Kidney epithelial cell (primary cell): ENCODE results near the gene GRIN2C. TPM values are rescaled to one million over a fixed set of nuclear protein-coding genes. Genes with fewer than 3 reads are reported as not detected.

Experiments
- DNase-seq: peaks from one replicate; pipeline ENCODE4 v3.0.0-alpha.2; 2010; ENCODE audit warnings: low read depth
- H3K27me3 ChIP-seq: 2 replicates; pipeline ENCODE4 v1.6.0; 2011; ENCODE audit warnings: low read length; ENCODE audit not compliant: control insufficient read depth, insufficient read depth
- H3K36me3 ChIP-seq: 2 replicates; pipeline ENCODE4 v1.5.1; 2011; ENCODE audit warnings: low read length; ENCODE audit not compliant: control insufficient read depth, insufficient read depth
- H3K4me3 ChIP-seq: 2 replicates; pipeline ENCODE4 v1.5.1; 2011; ENCODE audit warnings: low read depth, mild to moderate bottlenecking, control low read depth, low read length
- CTCF ChIP-seq: IDR thresholded peaks from 2 replicates; pipeline ENCODE4 v1.5.1; 2011; ENCODE audit warnings: mild to moderate bottlenecking, moderate library complexity, low read length, control low read depth, inconsistent platforms; ENCODE audit not compliant: insufficient read depth, poor library complexity, severe bottlenecking
- total RNA-seq: library from RNA; depleted of rRNA; stranded (reverse); fragments of >200 nt; gene quantifications from 2 replicates; pipeline ENCODE4 v1.2.3, GENCODE V29; 2015

GRIN2C gene
- total RNA-seq, 1 donor from 2014 or later: not detected

- Histone ChIP-seq H3K27me3 (no peaks in the 10 kb centered on the region), H3K4me3 (no peak overlapping the region), H3K36me3 (no peaks in the 10 kb centered on the region)
- no peak for TF ChIP-seq CTCF
- no peak for DNase-seq
Measured at GRCh38 chr17:74796211-74796610, 63.5 kb downstream of the GRIN2C start.

GRCh38 chr17:74795327-74796020 lies 64.2 kb downstream of the GRIN2C start:
- no peaks in the 10 kb centered on the region for H3K27me3 ChIP-seq
- DNase-seq: no peak
- H3K4me3 ChIP-seq: no peak overlapping the region
- TF ChIP-seq CTCF: no peak
- no peaks in the 10 kb centered on the region for H3K36me3 ChIP-seq

GRCh38 chr17:74792586-74793105 lies 67.0 kb downstream of the GRIN2C start:
- Histone ChIP-seq H3K27me3 (no peaks in the 10 kb centered on the region), H3K4me3 (no peak overlapping the region), H3K36me3 (no peaks in the 10 kb centered on the region)
- no peak for DNase-seq
- no peak for TF ChIP-seq CTCF

Other genes starting within 250 kb of the GRIN2C start
- gene CD300E, start 236.1 kb downstream of the GRIN2C start, total RNA-seq: not detected in 2 replicates
- gene CD300LF, start 147.0 kb downstream of the GRIN2C start, total RNA-seq: not detected in 2 replicates
- 0.82 TPM in 1 of 2 replicates, not detected in the other for gene RAB37, start 122.6 kb downstream of the GRIN2C start, total RNA-seq
- 33.6 and 40.6 TPM in 2 replicates for gene NHERF1, start 111.3 kb downstream of the GRIN2C start, total RNA-seq
- gene NAT9, start 83.5 kb downstream of the GRIN2C start, total RNA-seq: 30.7 and 31.6 TPM in 2 replicates
- gene FDXR, start 13.1 kb upstream of the GRIN2C start, total RNA-seq: 34.0 and 45.0 TPM in 2 replicates
- not detected in 2 replicates for gene FADS6, start 33.7 kb upstream of the GRIN2C start, total RNA-seq
- gene USH1G, start 63.4 kb upstream of the GRIN2C start, total RNA-seq: not detected in 2 replicates
- gene OTOP2, start 64.4 kb upstream of the GRIN2C start, total RNA-seq: not detected in 2 replicates
- not detected in 2 replicates for gene OTOP3, start 76.0 kb upstream of the GRIN2C start, total RNA-seq
- gene HID1, start 112.9 kb upstream of the GRIN2C start, total RNA-seq: 25.2 and 28.5 TPM in 2 replicates
- gene CDR2L, start 127.7 kb upstream of the GRIN2C start, total RNA-seq: 51.9 and 52.3 TPM in 2 replicates
- gene MRPL58, start 152.8 kb upstream of the GRIN2C start, total RNA-seq: 68.5 and 77.7 TPM in 2 replicates
- gene ATP5PD, start 187.1 kb upstream of the GRIN2C start, total RNA-seq: 247 and 275 TPM in 2 replicates
- 15.6 and 19.2 TPM in 2 replicates for gene KCTD2, start 187.3 kb upstream of the GRIN2C start, total RNA-seq
- gene SLC16A5, start 228.1 kb upstream of the GRIN2C start, total RNA-seq: 19.1 and 23.1 TPM in 2 replicates